ENCODE results near the gene CYP3A5.
"Not testable (repeated sequence)": the region's sequence is repeated elsewhere in the genome, so short reads cannot be mapped to it uniquely, and the experiment has no call there.

Gene CYP3A5

DNA sequence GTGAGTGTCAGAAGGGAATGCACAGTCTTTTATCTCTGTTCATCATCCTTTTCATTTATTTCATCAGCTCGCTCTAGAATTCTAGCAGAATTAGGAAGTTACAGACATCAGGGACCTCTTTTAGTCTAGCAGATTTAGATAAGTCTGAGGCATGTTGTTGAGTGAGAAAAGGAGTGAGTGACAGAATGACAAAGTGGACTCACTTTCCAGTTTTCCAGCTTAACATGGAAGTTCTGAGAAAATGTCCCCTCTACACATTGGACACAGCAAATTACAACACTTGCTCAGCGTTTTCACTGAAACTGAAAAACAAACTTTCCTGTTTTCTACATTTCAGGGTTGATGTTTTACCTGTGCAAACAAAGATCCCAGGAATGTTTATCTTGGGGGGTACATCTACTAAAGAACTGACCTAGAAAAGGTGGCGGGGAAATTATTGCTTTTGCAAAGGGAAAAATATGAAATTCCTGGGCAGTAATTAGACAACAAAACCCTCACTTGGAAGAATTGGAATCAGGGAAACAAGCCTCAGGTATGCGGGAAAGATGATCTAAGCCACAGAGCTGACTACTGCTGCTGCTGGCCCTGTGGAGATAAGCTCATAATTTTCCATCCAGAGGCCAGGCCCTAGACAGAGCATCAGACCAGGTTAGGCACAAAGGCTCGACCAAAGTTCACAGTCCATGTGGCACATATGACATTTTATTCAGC lies 14.6 kb upstream of the CYP3A5 start:
- TF ChIP-seq, protein P1, sequence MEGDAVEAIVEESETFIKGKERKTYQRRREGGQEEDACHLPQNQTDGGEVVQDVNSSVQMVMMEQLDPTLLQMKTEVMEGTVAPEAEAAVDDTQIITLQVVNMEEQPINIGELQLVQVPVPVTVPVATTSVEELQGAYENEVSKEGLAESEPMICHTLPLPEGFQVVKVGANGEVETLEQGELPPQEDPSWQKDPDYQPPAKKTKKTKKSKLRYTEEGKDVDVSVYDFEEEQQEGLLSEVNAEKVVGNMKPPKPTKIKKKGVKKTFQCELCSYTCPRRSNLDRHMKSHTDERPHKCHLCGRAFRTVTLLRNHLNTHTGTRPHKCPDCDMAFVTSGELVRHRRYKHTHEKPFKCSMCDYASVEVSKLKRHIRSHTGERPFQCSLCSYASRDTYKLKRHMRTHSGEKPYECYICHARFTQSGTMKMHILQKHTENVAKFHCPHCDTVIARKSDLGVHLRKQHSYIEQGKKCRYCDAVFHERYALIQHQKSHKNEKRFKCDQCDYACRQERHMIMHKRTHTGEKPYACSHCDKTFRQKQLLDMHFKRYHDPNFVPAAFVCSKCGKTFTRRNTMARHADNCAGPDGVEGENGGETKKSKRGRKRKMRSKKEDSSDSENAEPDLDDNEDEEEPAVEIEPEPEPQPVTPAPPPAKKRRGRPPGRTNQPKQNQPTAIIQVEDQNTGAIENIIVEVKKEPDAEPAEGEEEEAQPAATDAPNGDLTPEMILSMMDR (IDR thresholded peaks at IDR 0.05; ENCODE audit: extremely low read depth, insufficient read depth, missing control alignments) = no peak
- no peak for DNase-seq (ENCODE audit: low spot score)
- in situ Hi-C loops (cut with MboI; ENCODE audit: low pct_unique_long_range_greater_than_20kb, low sequenced_read_pairs, unreplicated experiment) = no loop called here

DNA sequence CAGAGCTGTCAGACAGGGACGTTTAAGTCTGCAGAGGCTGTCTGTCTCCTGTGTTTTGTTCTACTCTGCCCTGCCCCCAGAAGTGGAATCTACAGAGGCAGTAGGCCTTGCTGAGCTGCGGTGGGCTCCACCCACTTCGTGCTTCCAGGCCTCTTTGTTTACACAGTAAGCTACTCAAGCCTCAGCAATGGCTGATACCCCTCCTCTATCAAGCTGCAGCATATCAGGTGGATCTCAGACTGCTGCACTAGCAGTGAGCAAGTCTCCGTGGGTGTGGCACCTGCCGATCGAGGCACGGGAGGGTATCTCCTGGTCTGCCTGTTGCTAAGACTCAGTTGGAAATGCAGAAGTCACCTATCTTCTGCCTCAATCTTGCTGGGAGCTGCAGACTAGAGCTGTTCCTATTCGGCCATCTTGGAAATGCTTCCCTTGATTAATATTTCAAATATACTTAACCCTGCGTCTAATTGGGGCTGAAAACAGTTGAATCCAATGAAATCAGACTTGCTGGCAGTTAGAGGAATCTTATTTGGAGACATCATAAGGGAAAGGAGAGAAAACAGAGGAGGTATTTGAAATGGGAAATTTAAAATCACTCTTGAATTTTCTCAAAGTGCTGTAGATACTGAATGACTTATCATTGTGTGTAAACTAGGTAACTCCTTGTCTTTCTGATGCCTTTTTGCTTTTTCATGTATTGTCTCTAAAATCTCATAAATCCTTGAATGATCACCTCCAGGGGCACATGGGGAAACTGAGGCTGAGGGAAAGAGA lies 13.8 kb upstream of the CYP3A5 start:
- DNase-seq (ENCODE audit: low spot score) = no peak

DNA sequence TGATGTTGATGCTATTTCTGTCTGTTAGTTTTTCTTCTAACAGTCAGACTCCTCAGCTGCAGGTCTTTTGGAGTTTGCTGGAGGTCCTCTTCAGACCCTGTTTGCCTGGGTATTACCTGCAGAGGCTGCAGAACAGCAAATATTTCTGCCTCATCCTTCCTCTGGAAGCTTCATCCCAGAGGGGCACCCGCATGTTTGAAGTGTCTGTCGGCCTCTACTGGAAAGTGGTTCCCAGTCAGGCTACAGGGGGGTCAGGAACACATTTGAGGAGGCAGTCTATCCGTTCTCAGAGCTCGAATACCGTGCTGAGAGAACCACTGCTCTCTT lies 13.3 kb upstream of the CYP3A5 start:
- TF ChIP-seq, protein P1 (IDR thresholded peaks at IDR 0.05; ENCODE audit: extremely low read depth, insufficient read depth, missing control alignments) = no peak
- no peak for DNase-seq (ENCODE audit: low spot score)
- in situ Hi-C loops (cut with MboI; ENCODE audit: low pct_unique_long_range_greater_than_20kb, low sequenced_read_pairs, unreplicated experiment) = no loop called here

More for the DNA sequence above, 13.8 kb upstream of the CYP3A5 start:
- TF ChIP-seq, protein P1 (IDR thresholded peaks at IDR 0.05; ENCODE audit: extremely low read depth, insufficient read depth, missing control alignments) = no peak
- in situ Hi-C loops (cut with MboI; ENCODE audit: low pct_unique_long_range_greater_than_20kb, low sequenced_read_pairs, unreplicated experiment) = no loop called here

DNA sequence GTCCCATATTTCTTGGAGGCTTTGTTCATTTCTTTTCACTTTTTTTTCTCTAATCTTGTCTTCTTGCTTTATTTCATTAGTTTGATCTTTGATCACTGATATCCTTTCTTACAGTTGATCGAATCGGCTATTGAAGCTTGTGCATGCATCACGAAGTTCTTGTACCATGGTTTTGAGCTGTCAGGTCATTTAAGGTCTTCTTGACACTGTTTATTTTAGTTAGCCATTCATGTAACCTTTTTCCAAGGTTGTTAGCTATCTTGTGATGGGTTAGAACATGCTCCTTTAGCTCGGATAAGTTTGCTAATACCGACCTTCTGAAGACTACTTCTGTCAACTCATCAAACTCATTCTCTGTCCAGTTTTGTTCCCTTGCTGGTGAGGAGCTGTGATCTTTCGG lies 12.8 kb upstream of the CYP3A5 start:
- in situ Hi-C loops (cut with MboI; ENCODE audit: low pct_unique_long_range_greater_than_20kb, low sequenced_read_pairs, unreplicated experiment); DNase-seq (ENCODE audit: low spot score): not testable (repeated sequence)

GRCh38 chr7:99691658-99692057 lies 11.9 kb upstream of the CYP3A5 start:
- in situ Hi-C loops (cut with MboI; ENCODE audit: low pct_unique_long_range_greater_than_20kb, low sequenced_read_pairs, unreplicated experiment); DNase-seq (ENCODE audit: low spot score): not testable (repeated sequence)

- DNase-seq (ENCODE audit: low spot score); in situ Hi-C loops (cut with MboI; ENCODE audit: low pct_unique_long_range_greater_than_20kb, low sequenced_read_pairs, unreplicated experiment): not testable (repeated sequence)
Measured at GRCh38 chr7:99690918-99691317, 11.1 kb upstream of the CYP3A5 start.

DNA sequence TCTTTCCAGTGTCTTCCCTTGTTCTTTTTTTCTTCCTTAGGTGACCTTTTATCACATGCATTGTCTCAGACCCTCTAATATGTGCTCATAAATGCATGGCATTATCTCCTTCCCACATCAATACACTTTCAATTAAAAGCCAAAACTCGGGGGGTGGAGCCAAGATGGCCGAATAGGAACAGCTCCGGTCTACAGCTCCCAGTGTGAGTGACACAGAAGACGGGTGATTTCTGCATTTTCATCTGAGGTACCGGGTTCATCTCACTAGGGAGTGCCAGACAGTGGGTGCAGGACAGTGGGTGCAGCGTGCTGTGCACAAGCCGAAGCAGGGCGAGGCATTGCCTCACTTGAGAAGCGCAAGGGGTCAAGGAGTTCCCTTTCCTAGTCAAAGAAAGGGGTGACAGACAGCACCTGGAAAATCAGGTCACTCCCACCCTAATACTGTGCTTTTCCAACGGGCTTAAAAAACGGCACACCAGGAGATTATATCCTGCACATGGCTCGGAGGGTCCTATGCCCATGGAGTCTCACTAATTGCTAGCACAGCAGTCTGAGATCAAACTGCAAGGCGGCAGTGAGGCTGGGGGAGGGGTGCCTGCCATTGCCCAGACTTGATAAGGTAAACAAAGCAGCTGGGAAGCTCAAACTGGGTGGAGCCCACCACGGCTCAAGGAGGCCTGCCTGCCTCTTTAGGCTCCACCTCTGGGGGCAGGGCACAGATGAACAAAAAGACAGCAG lies 6.2 kb upstream of the CYP3A5 start:
- in situ Hi-C loops (cut with MboI; ENCODE audit: low pct_unique_long_range_greater_than_20kb, low sequenced_read_pairs, unreplicated experiment); DNase-seq (ENCODE audit: low spot score): not testable (repeated sequence)

DNA sequence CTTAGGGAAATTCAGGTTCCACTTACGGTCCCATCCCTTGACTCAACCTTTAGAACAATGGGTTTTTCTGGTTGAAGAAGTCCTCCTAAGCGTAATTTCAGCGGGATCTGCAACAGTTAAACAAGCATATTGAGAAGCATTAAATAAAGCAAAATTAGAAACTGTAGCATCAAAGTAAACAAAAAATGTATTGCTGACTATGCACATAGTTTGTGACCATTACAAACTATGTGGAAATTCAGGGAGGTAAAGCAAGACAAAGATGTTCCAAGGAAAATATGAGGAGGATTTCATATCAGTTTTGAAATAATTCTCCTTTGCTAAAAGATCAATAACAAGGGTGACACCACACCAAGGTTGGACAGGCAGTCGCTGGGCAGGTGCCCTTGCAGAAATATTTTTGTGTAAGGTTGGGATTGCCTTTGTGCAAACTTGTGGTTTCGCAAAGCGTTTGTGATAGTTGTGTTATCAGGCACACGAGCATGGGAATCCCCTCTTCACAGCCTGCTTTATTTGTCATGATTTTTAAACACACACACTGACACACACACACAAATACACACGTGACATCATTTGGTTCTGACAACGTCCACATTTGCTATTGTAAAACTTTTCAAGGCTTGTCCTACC lies 5.4 kb upstream of the CYP3A5 start:
- TF ChIP-seq, protein P1 (IDR thresholded peaks at IDR 0.05; ENCODE audit: extremely low read depth, insufficient read depth, missing control alignments) = no peak
- no peak for DNase-seq (ENCODE audit: low spot score)
- in situ Hi-C loops (cut with MboI; ENCODE audit: low pct_unique_long_range_greater_than_20kb, low sequenced_read_pairs, unreplicated experiment) = no loop called here
